Loucy (cell line): ENCODE results near the gene KRTAP22-1.

Source experiments
- EZH2phosphoT487 ChIP-seq: fragments of 200-600 bp; IDR thresholded peaks from 2 replicates; pipeline ENCODE4 v1.6.1; 2018; ENCODE audit warnings: antibody characterized with exemption, mild to moderate bottlenecking, moderate library complexity, borderline replicate concordance
- TF ChIP-seq, protein P1 (sequence below): fragments of 200-600 bp; sonication (generic); conservative IDR thresholded peaks from 2 replicates; pipeline ENCODE4 v1.5.1; 2014; ENCODE audit warnings: mild to moderate bottlenecking, antibody characterized with exemption, low read length

DNA sequence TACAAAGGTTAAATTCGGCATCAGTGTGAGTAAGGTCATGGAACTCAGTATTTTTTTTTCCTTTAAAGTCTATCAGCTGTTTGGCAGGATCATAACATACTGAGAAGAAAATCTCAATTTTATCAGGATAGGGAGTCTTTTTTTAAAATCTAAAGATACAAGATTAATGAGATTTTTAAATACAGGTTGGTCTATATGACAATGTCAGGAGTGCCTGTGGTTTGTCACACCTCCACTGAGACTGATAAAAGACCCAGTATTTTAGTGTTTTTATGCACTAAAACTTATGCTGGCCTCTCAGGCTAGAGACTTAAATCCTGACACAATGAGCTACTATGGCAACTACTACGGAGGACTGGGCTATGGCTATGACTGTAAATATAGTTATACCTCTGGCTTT, 41.7 kb downstream of the KRTAP22-1 start, which contains the start of gene KRTAP20-3:
- TF ChIP-seq, protein P1, sequence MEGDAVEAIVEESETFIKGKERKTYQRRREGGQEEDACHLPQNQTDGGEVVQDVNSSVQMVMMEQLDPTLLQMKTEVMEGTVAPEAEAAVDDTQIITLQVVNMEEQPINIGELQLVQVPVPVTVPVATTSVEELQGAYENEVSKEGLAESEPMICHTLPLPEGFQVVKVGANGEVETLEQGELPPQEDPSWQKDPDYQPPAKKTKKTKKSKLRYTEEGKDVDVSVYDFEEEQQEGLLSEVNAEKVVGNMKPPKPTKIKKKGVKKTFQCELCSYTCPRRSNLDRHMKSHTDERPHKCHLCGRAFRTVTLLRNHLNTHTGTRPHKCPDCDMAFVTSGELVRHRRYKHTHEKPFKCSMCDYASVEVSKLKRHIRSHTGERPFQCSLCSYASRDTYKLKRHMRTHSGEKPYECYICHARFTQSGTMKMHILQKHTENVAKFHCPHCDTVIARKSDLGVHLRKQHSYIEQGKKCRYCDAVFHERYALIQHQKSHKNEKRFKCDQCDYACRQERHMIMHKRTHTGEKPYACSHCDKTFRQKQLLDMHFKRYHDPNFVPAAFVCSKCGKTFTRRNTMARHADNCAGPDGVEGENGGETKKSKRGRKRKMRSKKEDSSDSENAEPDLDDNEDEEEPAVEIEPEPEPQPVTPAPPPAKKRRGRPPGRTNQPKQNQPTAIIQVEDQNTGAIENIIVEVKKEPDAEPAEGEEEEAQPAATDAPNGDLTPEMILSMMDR: no peak
- no peak for TF ChIP-seq EZH2phosphoT487
